ENCODE data around the gene FLG2. TPM values are rescaled to one million over a fixed set of nuclear protein-coding genes. Genes with fewer than 3 reads are reported as not detected.

The FLG2 gene
- not detected for total RNA-seq

DNA sequence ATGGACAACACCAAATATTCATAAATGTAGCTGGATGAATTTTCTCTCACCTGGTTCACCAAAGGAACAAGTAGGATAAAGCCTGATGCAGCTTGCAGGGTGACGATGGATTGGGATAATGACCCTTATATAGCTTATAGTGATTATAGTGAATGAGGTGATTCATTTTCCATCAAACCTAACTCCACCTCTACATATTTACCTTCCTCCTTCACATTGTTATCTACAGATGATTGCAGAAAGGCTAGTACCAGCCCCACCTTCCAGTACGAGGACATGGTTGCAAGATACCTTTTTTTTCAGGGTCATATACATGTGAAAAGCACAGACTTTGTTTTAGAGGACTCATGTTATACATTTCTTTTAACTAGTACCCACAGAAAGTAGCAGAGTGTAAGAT lies at the start of gene FLG2:
TSS of gene FLG2 (minus strand) at position 101 of the 400 bp plus-strand sequence. CDS start 1,122 bp downstream, outside the sequence.
- no peak for DNase-seq (ENCODE audit: low spot score)

DNA sequence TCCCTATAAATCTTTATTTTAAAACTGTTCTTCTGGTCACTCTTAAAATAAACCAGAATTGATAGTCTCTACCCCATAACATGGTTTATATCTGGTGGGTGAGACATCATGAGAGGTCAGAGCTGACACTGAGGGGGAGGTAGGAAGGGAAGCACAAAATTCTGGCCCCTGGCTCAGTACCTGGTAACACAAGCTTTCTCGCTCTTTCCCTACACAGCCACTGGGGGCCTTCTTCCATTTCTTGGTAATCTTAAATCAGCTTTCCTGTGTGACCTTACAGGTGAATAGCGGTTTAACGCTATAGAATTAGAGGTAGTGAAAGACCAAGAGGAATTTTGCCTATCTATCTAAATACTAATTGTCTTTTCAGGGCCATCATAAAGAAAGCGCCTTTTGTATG lies 48.9 kb upstream of the FLG2 start:
- no peak for DNase-seq (ENCODE audit: low spot score)

DNA sequence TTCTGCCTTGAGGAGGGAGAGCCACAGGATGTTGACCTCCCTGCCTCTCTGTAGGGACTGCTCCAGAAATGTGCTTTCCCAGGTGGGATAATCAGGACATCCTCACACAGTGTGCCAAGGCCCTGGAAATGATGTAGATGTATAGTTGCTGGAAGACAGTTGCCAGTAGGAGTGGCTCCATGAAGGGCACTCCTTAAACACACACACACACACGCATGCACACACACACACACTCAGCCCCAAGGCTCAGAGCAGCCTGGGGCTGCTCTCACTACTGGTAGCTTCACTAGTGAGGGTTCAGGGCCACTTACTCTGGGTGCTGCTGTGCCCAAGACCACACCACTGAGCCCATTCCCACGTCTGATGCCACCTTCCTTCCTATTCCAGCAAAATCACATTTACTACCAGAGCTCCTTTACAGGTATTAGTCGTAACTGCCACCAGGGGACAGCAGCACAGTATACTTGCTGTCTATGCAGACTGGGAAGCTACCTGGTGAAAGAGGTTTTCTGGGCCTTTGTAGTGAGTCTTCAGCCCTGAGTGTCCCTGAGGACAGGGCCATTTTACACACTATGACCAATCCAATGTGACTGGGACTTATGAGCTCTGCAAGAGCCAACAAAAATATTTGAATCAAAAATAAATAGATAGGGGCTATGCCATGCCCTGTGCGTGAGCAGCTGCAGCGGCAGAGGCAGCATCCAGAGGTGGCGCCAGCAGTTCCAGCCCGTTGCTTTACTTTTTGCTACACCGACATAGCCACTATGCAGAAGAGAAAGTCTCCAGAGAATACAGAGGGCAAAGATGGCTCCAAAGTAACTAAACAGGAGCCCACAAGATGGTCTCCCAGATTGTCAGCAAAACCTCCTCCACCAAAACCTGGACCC lies 39.2 kb upstream of the FLG2 start:
- no peak for DNase-seq (ENCODE audit: low spot score)

DNA sequence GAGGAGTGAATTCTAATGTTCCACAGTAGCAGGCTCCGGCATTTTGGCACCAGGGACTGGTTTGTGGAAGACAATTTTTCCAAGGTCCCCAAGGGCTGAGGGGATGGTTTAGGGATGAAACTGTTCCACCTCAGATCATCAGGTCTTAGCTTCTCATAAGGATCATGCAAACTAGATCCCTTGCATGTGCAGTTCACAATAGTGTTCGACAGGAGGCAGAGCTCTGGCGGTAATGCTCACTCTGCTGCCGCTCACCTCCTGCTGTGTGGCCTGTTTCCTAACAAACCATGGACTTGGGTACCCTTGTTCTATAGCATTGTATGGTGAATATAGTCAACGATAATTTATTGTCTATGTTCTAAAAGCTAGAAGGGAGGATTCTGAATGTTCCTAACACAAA lies 37.7 kb upstream of the FLG2 start:
- no peak for DNase-seq (ENCODE audit: low spot score)

DNA sequence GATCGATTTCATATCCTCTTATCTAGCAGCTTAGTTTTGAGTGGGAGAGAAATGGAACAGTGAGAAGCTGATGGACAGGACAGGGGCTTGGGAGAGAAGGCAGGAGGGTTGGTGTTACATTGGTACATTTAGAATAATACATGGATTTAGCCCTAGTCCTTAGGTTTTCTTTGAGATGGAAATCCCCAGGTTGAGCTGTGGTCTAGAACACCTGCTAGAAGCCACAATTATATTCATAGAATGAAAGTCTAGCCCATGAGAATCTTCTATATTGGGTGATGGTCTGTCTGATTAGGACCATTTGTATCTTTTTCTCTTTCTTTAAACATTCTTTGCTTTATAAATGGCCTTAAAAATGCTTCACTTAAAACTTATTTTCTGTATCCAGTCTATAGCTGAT lies 34.3 kb upstream of the FLG2 start:
- no peak for DNase-seq (ENCODE audit: low spot score)

DNA sequence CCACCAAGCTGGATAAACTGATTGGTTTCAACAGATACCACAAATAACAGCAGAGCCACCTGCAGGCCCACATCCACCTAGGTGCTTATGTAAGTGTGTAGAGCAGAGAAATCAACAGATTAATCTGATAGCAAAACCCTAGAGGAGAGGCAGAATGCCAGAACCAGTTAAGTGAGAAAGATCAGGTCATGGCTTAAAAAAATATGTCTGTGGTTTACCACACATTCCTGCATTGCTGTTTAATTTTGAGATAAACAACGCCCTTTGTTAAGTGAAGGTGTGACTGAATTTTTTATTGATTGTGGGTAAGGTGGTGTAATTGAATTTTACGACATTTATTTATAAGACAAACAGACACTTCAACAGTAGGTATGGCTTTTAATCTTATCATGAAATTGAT lies 33.1 kb upstream of the FLG2 start:
- no peak for DNase-seq (ENCODE audit: low spot score)

DNA sequence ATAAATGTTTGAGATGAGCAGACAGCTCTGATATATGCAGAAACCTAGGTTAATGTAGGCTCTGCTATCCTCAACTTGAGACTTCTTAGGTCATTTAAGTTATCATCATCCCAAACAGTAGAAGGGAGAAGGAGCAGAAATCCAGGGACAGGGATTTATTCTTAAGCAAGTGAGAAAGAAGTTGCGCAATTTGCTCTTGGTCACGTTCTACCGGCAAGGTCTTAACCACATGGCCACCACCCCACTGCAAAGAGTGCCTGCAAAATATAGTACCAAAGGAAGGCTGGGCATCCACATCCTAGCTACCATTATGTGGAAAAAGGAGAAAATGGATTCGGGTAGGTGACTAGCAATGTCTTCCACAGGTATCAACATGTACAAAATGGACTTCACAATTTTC lies 29.1 kb upstream of the FLG2 start:
- DNase-seq (ENCODE audit: low spot score), result no peak

DNA sequence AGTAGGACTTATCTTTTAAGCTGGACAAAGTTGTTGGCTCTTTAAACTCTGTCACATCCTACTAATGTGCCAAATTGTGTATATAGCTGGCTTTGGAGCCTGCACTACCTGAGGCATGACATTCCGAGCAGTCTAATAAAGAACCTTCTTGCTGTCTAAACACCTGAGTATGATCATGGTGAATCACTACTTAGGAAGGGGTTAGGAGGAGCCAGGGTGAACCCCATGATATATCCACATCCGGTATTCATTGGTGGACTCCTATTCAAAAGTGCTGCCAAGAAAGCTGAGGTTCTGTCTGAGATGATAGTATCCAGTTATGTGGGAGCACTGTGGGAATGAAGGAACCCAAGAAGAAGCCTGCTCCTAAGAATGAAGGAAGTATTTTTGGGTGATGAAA lies 27.1 kb upstream of the FLG2 start:
- DNase-seq (ENCODE audit: low spot score), result no peak

DNA sequence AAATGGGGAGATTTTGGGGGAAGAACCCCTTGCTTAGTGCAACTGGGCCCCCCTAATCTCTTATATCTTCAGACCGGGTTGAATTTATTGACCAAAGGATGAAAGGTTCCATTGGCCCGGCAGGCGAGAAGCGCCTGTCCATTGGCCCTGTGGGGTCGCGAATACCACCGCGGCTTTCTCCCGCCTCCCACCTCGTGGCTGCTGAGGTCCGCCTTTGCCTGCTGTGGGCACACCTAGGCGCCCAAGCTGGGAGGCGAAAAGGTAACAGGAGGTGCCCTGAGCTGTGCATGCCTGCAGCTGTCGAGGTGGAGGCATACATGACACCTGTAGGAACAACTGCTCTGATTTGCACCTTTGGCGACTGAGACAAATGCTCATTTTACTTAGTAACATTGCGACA lies 21.1 kb upstream of the FLG2 start:
- no peak for DNase-seq (ENCODE audit: low spot score)

DNA sequence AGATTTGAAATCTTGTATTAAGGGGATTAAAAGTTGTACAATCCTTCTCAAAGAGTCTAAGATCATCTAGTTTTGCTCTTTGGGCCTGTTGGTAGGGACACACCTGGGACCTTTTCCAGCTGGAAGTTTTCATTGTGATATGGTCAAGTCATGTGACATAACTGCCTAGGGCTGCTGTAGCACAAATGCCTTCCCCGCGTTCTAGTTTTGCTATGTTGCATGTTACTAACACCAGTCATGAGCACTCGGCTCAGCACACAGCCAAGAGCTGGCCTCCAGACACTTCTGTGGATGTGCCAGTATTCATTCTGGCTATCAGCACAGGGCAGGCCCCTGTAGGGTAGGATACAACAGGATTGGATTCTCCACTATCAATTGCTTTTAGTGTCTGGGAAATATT lies 14.6 kb upstream of the FLG2 start:
- DNase-seq (ENCODE audit: low spot score), result no peak

DNA sequence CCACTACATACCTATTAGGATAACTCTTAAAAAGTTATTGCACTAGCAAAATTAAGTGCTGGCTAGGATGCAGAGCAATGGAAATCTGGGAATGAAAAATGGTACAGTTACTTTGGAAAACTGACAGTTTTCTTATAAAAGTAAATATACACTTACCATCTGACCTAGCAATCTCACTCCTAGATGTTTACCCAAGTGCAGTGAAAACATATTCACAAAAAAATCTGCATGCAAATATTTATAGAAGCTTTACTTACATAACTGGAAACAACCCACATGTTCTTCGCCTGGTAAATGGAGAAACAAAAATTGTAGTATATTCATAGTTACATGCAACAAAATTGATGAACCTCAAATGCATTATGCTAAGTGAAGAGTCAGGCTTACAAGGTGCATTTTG lies 12.9 kb upstream of the FLG2 start:
- no peak for DNase-seq (ENCODE audit: low spot score)

DNA sequence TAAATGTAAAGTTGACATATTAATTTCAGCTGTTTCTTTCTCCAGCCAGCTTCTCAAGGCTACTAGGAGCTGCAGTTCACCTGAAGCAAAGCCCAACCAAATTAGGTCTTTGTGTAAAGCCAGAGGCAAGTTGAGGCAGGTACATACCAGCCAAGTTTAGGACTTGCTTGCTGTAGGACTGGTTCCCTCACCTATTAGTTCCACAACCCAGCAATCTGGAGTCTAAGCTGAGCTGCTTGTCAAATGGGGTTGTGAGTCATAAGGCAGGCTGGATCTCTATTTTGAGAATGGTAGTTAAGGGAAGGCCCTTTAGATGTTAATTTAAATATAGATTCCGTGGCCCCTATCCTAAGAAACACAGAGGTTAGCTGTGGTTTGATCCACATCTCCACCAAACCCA lies 7.6 kb upstream of the FLG2 start:
- no peak for DNase-seq (ENCODE audit: low spot score)

DNA sequence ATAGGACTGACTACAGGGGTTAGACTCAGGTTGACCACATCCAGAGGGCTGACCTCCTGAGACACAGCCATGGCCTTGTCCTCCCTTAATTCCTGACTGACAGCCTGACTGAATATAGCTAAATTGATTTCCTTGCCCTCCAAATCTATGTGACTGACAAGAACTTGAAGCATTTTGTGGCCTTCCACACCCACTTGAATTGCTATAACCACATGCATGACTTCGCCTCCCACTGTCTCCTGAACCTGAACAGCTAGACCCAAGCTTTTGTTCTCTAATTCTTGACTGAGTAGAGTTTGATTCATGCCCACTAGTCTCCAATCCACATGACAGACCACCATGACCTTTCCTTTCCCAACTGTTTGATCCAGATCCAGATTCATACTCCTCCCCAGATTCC lies 3.1 kb downstream of the FLG2 start:
- no peak for DNase-seq (ENCODE audit: low spot score)

DNA sequence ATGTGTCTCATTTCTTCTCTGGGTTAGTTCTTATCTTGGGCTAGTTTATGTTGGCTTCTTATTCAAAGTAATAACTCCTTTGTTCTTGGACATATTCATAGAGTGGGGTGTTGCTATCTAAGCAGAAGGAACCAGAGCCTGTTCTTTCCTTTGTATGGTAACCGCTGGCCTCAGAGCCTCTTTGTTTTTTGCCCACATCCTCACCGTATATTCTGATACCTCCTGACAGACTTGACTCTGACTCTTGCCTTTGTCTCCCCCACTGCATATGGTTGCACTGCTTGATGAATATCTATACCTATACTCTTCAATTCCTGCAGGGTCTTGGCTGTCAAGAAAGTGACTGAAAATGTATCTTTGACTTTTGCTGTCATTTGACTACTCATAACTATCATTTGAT lies 10.2 kb downstream of the FLG2 start:
- no peak for DNase-seq (ENCODE audit: low spot score)

DNA sequence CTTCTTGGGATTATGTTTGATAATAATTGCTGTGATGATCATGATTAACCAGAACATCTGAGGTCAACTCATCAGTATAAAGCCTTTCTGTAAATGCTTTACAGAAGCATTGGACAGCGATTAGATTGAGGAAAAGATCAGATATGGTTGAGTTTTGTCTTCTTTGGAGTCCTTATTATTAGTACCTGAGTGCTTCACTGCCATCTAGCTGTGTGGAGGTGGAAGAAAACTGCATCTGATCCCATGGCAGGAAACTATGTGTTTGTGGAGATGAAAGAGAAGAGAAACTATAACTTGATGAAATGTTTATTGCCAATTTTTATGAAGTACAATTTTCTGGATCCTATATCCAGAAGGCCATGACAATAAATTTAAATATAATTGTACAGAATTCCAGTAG lies 11.4 kb downstream of the FLG2 start:
- no peak for DNase-seq (ENCODE audit: low spot score)

DNA sequence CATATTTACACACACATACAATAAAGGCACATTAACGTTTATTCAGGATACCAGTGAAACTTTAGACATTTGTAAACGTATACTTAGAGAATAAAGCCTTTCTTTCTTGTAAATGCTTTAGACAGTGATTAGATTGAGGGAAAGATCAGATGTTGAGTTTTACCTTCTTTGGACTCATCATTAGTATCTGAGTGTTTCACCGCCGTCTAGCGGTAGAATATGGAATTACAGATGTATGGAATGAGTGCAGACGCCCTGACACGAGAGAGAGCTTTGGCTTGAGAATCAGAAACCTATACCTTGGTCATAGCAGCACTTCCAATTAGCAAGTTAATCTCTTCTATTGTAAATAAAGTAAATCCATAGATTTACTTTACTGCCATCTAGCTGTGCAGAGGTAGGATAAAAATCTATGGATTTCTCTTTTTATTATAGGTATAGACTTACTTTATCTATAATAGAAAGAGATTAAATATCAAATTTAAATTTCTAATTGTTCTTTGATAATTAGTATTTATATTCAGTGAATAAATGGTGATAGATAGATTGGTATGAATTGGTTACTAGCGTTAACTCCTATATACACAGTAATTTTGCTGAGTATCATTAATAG lies 12.6 kb downstream of the FLG2 start:
- DNase-seq (ENCODE audit: low spot score), result peak; percentile 45

DNA sequence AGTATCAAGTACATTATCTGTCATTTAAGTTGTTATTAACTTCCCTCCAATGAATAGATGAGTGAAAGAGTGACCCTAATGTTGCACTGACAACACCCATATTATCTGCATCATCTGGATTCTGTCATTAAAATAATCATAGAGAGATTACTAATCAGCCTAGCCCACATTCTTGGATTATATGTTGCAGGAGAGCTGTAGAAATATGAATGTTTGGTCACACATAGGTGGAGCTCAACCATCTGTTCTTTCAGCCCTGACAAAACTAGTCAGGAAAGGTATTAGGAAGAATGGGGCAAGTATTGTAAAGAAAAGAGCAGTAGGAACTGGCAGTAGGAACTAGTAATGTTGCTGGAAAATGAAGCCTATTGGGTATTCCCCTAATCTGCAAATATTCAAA lies 15.4 kb downstream of the FLG2 start:
- DNase-seq (ENCODE audit: low spot score), result no peak

DNA sequence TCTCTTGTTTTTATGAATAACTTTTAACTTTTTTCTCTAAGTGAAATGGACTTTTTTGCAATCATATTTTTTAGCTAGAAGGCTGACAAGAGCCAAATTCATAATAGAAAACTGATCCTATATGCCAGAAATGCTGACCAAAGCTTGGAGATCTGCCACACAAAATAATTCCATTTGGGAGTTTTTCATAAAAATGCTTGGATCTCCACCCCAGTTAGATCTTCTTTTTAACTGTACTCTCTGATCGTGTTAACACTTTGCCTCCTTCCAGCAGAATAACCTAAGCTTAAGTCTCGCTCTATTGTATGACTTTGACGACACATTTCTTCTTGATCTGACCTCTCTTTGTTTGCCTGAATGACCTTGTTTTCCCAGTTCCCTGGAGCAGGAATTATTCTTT lies 16.8 kb downstream of the FLG2 start:
- DNase-seq (ENCODE audit: low spot score), result no peak

DNA sequence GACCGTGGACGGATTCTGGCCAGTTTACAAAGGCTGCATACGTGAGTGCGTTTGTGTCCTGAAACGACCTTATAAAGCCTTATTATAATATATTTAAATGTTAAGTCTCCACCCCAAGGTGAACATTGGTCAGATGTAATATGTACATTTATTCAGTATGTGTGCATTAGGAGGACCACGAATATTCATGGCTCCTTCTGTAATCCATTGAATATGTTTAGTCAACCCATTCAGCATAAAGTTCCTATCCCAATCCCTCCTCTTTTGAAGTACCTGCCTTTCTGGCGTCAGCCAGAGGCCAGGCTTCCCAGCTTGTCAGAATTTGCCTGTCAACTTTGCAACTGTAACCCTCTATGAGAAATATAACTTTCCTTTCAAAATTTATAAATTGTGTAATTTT lies 24.4 kb downstream of the FLG2 start:
- DNase-seq (ENCODE audit: low spot score), result no peak

DNA sequence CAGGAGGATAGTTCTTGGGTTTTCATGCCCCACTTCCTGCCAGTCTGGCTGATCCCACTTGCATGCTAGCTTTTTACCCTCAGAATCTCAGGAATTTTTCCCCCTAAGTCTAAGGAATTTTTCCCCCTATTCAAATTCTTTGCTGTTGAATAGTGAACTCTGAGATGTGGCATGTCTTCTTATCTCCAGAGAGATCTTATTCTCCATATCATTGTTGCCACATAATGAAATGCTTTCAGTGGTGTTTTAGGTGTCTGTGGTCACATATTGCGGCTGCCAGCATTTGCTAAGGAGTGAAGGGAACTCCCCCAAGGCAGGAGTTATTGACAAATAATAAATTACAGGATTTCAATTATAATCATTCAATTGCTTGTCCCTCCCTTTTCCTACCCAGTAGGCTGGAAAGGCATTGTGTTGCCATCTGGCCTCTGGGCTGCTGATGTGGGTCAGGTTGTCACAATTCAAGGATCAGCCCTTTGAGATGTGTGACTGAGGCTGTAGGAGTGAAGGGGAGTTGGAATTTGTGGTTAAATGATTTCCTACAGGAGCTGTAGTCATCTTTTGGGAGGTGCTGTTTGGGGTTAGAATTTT lies 30.9 kb downstream of the FLG2 start:
- no peak for DNase-seq (ENCODE audit: low spot score)

DNA sequence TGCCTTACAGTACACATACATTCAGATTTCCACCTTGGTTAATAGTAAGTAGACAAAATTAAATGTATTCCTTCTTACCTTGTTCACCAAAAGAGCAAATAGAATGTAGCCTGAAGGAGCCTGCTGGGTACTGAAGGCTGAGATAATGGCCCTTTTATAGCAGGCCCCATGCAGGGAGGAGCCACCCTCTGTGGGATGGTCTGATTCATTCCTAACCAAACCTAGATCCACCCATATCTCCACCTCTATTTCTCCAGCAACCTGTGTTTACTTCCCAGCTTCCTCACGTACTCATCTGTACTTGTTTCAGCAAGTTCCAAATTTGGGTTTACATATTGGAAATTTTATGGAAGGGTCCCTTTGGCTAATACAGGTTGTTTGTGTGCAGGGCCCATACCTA lies 34.7 kb downstream of the FLG2 start, which contains the start of gene FLG:
TSS of gene FLG (minus strand) at position 129 of the 400 bp plus-strand sequence. CDS start 9,783 bp downstream, outside the sequence.
- no peak for DNase-seq (ENCODE audit: low spot score)

DNA sequence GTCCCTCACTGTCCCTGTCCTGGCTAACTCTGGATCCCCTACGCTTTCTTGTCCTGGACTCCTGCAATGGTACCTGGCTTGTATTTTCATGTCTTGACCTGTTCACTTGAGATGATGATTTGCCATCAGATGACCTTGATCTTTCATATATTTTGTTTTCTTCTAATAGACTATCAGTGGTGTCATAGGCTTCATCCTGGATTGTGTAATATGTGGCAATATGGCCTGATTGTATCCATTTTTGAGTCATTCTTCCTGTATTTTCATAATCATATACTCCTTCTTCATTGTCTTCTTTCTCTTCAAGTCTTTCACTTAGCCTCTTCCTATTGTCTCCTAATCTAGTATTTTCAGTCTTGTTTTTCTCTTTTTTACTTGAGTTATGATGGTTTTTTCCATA lies 45.8 kb downstream of the FLG2 start:
- DNase-seq (ENCODE audit: low spot score), result no peak

DNA sequence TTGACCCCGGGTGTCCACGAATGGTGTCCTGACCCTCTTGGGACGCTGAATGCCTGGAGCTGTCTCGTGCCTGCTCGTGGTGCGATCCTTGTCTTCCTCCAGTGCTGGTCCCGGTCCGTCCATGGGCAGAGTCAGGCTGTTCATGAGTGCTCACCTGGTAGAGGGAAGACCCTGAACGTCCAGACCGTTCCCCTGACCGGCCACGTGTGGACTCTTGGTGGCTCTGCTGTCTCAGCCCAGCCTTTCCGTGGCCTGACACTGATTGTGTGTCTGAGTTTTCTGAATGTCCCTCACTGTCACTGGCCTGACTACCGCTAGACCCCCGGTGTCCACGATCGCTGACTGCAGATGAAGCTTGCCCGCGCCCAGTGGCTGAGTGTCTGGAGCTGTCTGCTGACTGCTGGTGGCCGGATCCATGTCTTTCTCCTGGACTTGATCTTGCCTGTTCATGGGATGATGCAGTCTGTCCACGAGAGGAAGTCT lies 46.4 kb downstream of the FLG2 start:
- DNase-seq (ENCODE audit: low spot score), result no peak

Data from ureter (tissue), 1 donor.